ENCODE measurements around the gene NUP107.

Gene NUP107

GRCh38 chr12:68776976-68777610 is 90.3 kb downstream of the NUP107 start:
- H3K4me3 ChIP-seq (ENCODE audit: low read depth, low read length) = no peak overlapping the region

GRCh38 chr12:68779280-68779679 is 92.5 kb downstream of the NUP107 start:
- no peaks in the 10 kb centered on the region for H3K27me3 ChIP-seq
- no peak overlapping the region for H3K4me3 ChIP-seq (ENCODE audit: low read depth, low read length)
- no peaks in the 10 kb centered on the region for H3K4me1 ChIP-seq
- no peaks in the 10 kb centered on the region for H3K36me3 ChIP-seq
- TF ChIP-seq CTCF (IDR thresholded peaks at IDR 0.05; ENCODE audit: low read depth, low read length) = no peak
- DNase-seq = no peak
- no peaks in the 10 kb centered on the region for H3K9me3 ChIP-seq

More at GRCh38 chr12:68776976-68777610, 90.3 kb downstream of the NUP107 start:
- Histone ChIP-seq H3K36me3 (no peaks in the 10 kb centered on the region), H3K4me1 (no peaks in the 10 kb centered on the region), H3K27me3 (no peaks in the 10 kb centered on the region), H3K9me3 (no peaks in the 10 kb centered on the region)
- TF ChIP-seq CTCF (IDR thresholded peaks at IDR 0.05; ENCODE audit: low read depth, low read length) = no peak
- no peak for DNase-seq

DNA sequence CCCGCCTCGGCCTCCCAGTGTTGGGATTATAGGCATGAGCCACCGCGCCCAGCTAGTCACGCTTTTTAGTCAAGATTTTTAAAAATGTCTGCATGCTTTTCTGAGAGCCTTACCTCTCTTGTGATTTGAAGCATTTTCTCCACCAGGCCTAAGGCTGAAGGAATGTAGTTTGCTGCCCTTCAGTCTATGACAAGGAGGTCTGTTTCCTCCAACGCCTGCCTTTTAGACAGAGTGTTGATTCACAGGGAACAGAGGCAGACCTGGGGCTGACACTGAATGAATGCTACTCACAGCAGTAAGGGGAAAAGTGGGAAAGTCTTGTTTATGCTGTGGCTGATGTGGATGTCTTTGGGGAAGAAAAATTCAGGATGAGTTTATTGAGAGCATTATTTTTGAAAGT is 94.0 kb downstream of the NUP107 start:
- Histone ChIP-seq H3K36me3 (no peaks in the 10 kb centered on the region), H3K4me1 (no peaks in the 10 kb centered on the region), H3K27me3 (no peaks in the 10 kb centered on the region), H3K4me3 (ENCODE audit: low read depth, low read length) (no peak overlapping the region), H3K9me3 (no peaks in the 10 kb centered on the region)
- no peak for DNase-seq
- TF ChIP-seq CTCF (IDR thresholded peaks at IDR 0.05; ENCODE audit: low read depth, low read length) = no peak

DNA sequence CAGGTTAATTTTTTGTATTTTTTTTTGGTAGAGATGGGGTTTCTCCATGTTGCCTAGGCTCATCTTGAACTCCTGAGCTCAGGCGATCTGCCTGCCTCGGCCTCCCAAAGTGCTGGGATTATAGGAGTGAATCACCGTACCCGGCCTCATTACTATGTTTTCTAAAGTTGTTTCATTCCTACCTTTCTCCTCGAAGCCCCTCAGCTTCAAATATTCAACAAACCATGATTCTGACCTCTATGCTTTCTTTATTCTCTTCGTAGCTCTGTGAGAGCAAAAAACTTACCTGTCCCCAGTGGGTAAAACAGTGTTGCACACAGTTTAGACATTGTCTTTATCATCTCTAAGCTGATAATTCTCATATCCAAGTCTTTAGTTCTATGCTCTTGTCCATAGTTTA is 95.0 kb downstream of the NUP107 start:
- no peak for DNase-seq
- Histone ChIP-seq H3K4me3 (ENCODE audit: low read depth, low read length) (no peak overlapping the region), H3K36me3 (no peaks in the 10 kb centered on the region), H3K27me3 (no peaks in the 10 kb centered on the region), H3K9me3 (no peaks in the 10 kb centered on the region), H3K4me1 (no peaks in the 10 kb centered on the region)
- TF ChIP-seq CTCF (IDR thresholded peaks at IDR 0.05; ENCODE audit: low read depth, low read length) = no peak

DNA sequence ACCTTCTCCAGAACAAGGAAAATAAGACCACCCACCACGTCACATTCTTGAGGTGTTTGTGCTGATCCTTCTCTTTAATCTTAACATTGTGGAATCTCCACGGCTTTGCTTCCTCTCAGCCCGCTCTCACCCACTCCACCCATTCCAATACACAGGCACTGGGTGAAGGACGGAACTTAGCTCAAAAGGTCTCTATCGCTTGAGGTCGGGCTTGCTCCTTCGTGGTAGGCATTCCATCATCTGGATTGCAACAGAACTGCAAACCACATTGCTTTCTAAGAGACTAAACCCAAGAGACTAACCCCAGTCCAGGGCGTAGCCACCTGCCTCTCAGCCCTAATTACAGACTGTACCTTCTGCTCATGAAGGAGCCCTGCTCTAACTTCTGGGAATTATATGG is 97.2 kb downstream of the NUP107 start:
- no peak for TF ChIP-seq CTCF (IDR thresholded peaks at IDR 0.05; ENCODE audit: low read depth, low read length)
- H3K4me1 ChIP-seq = no peaks in the 10 kb centered on the region
- DNase-seq = no peak
- no peak overlapping the region for H3K4me3 ChIP-seq (ENCODE audit: low read depth, low read length)
- H3K27me3 ChIP-seq = no peaks in the 10 kb centered on the region
- no peaks in the 10 kb centered on the region for H3K9me3 ChIP-seq
- H3K36me3 ChIP-seq = no peaks in the 10 kb centered on the region

DNA sequence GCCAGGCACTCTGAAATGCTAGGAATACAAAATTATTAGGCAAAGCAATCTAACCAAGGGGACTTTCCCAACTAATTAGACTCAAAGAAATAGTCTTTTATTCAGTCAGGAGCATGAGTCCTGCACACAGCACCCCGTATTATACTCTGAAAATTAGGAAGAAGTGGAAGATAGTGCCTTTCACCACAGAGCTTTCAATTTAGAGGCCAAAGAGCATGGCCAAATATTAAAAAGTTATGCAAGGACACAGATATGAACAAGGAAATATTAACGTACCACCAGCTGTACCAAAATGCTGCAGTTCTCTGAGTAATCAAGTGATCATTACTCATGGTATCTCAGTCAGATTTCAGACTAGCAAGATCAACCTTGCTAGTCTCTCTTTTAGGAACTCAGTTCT is 98.6 kb downstream of the NUP107 start:
- Histone ChIP-seq H3K9me3 (no peaks in the 10 kb centered on the region), H3K4me3 (ENCODE audit: low read depth, low read length) (no peak overlapping the region), H3K36me3 (no peaks in the 10 kb centered on the region), H3K27me3 (no peaks in the 10 kb centered on the region), H3K4me1 (no peaks in the 10 kb centered on the region)
- TF ChIP-seq CTCF (IDR thresholded peaks at IDR 0.05; ENCODE audit: low read depth, low read length) = no peak
- DNase-seq = no peak

All from BE2C (cell line).